ENCODE results near the gene LENEP.

Gene LENEP

GRCh38 chr1:155030243-155030795, 36.9 kb downstream of the LENEP start:
- no peak for DNase-seq (ENCODE audit: low read depth)

GRCh38 chr1:155030899-155031298, 37.5 kb downstream of the LENEP start:
- DNase-seq (ENCODE audit: low read depth): no peak

GRCh38 chr1:155032886-155033285, 39.5 kb downstream of the LENEP start:
- no peak for DNase-seq (ENCODE audit: low read depth)

- no peak for DNase-seq (ENCODE audit: low read depth)
Observed at GRCh38 chr1:155033524-155033923, 40.1 kb downstream of the LENEP start, which contains the start of the genes DCST1 and DCST2. Gene DCST1, plus strand, starts transcription at chr1:155033824. Its CDS starts 213 bp downstream, at chr1:155034037. Gene DCST2, minus strand, starts transcription at chr1:155033781. Its CDS starts 80 bp downstream, at chr1:155033701.

- no peak for DNase-seq (ENCODE audit: low read depth)
Observed at GRCh38 chr1:155034318-155035208, 41.2 kb downstream of the LENEP start.

- no peak for DNase-seq (ENCODE audit: low read depth)
Observed at GRCh38 chr1:155035936-155036335, 42.5 kb downstream of the LENEP start.

- no peak for DNase-seq (ENCODE audit: low read depth)
Observed at GRCh38 chr1:155037043-155037442, 43.7 kb downstream of the LENEP start.

- DNase-seq (ENCODE audit: low read depth): no peak
Observed at GRCh38 chr1:155037851-155038441, 44.6 kb downstream of the LENEP start.

- no peak for DNase-seq (ENCODE audit: low read depth)
Observed at GRCh38 chr1:155038602-155039307, 45.4 kb downstream of the LENEP start.

GRCh38 chr1:155039308-155039669, 45.9 kb downstream of the LENEP start:
- no peak for DNase-seq (ENCODE audit: low read depth)

GRCh38 chr1:155040358-155041093, 47.1 kb downstream of the LENEP start:
- DNase-seq (ENCODE audit: low read depth): no peak

GRCh38 chr1:155042789-155043188, 49.4 kb downstream of the LENEP start:
- no peak for DNase-seq (ENCODE audit: low read depth)

- DNase-seq (ENCODE audit: low read depth): no peak
Observed at GRCh38 chr1:155043301-155043702, 49.9 kb downstream of the LENEP start.

GRCh38 chr1:155043793-155044192, 50.4 kb downstream of the LENEP start:
- DNase-seq (ENCODE audit: low read depth): no peak

Measured in stimulated activated CD8-positive, alpha-beta memory T cell treated with anti-CD3 and anti-CD28 coated beads, Interleukin-4, amount 100 ng/mL, for 24 hours (primary cell).